Activated T-helper 1 cell treated with Interleukin-2 at 50 U/mL for 16 hours (primary cell): Measurements from ENCODE around the gene C11orf68.
A peak's percentile ranks its signal among the peaks of the same experiment; 100 is the strongest.

Experiments
- DNase-seq: peaks from one replicate; pipeline ENCODE4 v3.0.0-alpha.2; 2020; ENCODE audit warnings: low read depth

The C11orf68 gene

GRCh38 chr11:65944191-65944590 is 25.3 kb upstream of the C11orf68 start:
- no peak for DNase-seq

DNA sequence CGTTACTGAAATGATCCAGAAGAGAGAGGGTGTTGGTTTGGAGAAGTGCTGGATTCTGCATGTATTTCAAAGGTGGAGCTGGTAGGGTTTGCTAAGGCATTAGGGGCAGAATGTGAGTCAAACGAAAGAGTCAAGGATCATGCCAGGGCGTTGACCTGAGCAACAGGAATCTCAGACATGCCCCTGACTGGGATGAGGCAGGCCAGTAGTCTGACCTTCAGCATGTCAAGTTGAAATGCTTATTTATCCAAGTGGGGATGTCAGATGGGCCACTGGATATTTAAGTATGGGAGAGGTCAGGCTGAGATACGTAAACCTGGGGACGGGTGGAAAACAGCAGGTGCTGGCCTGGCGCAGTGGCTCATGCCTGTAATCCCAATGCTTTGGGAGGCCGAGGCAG is 23.7 kb upstream of the C11orf68 start:
- DNase-seq, result no peak

DNA sequence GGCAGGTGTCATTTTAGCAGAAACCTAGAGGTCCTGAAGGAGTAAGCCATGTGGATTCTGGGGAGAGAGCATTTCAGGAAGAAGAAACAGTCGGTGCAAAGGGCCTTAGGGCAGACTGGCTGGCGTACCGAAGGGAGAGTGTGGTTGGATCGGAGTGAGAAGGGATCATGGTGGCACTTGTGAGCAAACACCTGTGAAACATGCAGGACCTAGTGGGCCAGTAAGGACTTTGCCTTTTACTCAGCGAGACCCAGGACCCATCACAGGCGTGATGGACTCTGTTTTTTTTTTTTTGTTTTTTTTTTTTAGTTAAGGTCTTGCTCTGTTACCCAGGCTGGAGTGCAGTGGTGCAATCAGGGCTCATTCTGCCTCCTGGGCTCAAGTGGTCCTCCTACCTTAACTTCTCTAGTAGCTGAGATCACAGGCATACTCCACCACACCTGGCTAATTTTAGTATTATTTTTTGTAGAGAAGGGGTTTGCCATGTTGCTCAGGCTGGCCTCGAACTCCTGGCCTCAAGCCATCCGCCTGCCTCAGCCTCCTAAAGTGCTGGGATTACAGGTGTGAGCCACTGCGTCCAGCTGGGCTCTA is 23.0 kb upstream of the C11orf68 start:
- DNase-seq, result no peak

DNA sequence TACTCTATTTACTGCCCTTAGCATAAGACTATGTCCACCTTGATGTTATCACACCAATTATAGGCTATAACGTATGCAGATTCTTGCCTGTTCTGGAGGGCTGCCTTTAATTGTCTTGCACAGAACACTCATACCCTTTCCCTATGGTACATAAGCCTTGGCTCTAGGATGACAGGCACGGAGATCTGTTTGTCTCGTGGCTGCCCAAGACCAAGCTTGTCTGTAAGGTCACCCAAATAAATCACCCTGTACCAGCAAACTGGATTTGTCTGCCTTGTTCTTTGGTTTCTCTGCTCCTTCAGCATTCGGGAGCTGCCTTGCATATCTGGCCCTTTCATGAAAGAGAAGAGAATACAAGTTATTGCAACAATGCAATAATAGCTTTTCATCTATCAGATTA is 18.9 kb upstream of the C11orf68 start:
- DNase-seq, result no peak

GRCh38 chr11:65934014-65934413 is 15.2 kb upstream of the C11orf68 start:
- no peak for DNase-seq

DNA sequence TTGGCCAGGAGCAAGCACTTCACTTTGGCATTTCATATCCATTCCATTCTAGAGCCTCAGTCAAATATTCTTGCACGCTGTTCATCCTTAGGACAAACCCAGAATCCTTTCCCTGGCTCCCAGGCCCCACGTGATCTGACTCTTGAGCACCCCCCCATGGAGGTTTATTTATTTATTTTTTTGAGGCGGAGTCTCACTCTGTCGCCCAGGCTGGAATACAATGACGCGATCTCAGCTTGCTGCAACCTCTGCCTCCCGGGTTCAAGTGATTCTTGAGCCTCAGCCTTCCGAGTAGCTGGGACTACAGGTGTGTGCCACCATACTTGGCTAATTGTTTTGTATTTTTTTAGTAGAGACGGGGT is 13.7 kb upstream of the C11orf68 start:
- no peak for DNase-seq

- DNase-seq, result no peak
Observed at GRCh38 chr11:65931773-65932557, 13.1 kb upstream of the C11orf68 start.

- DNase-seq, result no peak
Observed at GRCh38 chr11:65928667-65929066, 9.8 kb upstream of the C11orf68 start.

DNA sequence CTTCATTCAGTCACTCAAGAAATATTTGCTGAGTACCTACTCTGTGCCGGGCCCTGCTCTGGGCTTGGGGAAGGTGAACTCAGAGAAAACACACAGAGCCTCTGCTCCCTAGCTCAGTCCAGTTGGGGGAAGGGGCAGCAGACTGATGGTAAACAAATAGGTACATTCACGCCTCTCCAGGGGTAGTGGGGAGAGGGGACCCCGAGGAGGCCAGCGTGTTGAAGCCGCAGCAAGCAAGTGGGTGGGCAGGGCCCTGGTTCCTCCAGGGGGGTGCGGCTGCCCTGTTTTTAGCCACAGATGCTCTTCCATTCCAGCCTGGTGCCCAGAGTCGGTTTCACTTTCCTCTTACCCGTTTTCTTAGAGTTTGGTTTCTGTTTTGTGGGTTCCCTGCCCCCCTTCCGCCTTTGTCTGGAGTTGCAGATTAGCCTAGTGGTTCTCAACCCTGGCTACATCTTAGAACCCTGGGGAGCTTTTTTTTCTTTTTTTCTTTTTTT is 9.1 kb upstream of the C11orf68 start:
- DNase-seq, result peak; percentile 59

DNA sequence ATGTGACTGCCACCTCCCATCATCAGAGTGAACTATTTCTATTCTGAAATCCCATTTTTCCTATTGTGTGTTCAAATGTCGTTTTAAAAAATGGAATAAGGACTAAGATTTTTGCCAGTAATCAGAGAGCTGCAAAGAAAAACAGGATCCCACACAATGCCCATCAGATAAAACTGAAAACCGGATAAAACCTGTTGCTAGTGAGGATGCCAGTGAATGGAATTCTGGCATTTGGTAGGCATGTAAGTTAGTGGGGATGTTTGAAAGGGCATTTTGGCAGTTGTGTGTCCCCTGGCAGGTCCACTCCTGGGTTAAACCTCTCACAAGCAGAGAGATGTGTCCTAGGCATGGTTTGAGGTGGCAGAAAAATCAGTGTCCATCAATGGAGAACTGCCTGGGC is 6.5 kb upstream of the C11orf68 start:
- no peak for DNase-seq

DNA sequence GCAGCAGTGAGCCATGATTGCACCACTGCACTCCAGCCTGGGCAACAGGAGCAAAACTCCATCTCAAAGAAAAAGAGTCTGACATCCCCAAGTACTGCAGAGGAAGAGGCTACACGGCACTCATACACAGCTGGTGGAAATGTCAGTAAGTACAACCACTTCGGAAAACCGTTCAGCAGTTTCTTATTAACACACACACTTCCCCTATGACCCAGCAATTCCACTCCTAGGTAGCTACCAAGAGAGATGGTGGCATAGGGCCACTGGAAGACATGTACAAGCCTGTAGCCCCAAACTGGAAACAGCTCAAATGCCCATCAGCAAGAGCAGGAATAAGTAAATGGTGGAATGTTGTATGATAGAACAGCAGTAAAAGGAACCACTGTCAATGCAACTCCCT is 3.7 kb upstream of the C11orf68 start:
- no peak for DNase-seq

GRCh38 chr11:65921876-65922275 is 3.0 kb upstream of the C11orf68 start:
- DNase-seq, result no peak

DNA sequence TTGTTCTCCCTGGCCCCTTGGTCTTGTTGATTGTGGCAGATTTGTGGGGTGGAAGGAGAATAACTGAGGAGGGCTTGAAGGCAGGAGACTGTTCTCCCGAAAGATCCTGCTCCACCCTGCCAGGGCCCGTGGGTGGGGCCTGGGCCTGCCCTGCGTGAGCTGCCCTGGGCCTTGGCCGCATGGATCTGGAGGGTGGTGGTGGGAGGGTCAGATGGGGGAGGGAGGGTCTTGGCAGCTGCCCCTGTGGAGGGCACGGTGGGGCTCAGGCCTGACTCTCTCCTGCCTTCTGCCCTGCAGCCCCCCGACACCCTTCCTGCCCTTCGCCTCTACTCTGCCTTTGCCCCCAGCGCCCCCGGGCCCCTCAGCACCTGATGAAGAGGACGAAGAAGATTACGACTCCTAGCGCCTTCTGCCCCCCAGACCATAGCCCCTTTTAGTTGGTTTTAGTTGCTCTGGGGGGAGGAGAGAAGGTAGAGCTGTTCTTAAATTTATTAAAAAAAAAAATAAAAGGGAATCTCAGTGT is 2.2 kb upstream of the C11orf68 start:
- DNase-seq, result no peak

GRCh38 chr11:65920372-65920802 is 1.5 kb upstream of the C11orf68 start:
- DNase-seq, result no peak

GRCh38 chr11:65919573-65920371 is 910 bp upstream of the C11orf68 start:
- peak; percentile 49 for DNase-seq

DNA sequence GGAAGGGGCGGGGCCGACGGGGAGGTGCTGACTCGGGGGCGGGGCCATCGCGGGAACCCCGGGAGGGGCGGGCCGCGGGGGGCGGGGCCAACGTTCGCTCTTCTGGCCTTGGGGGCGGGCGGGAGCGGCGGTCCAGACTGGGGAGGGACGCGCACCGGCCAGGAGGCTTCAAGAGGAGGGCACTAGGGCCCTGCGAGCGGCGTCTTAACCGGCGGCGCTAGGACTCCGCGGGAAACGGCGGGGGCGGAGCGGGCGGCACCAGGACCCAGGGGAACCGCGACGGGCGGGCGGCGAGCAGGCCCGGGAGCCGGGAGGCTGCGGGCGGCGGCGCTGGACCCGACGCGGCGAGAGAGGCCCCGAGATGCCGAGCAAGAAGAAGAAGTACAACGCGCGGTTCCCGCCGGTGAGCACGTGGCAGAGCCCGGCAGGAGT is 295 bp upstream of the C11orf68 start, which contains the start of gene DRAP1:
TSS of gene DRAP1 (plus strand) at position 286 of the 432 bp plus-strand sequence. CDS start at position 362, 76 bp downstream.
- peak; percentile 100 for DNase-seq

- no peak for DNase-seq
Observed at GRCh38 chr11:65917434-65918210, 1.2 kb downstream of the C11orf68 start.

DNA sequence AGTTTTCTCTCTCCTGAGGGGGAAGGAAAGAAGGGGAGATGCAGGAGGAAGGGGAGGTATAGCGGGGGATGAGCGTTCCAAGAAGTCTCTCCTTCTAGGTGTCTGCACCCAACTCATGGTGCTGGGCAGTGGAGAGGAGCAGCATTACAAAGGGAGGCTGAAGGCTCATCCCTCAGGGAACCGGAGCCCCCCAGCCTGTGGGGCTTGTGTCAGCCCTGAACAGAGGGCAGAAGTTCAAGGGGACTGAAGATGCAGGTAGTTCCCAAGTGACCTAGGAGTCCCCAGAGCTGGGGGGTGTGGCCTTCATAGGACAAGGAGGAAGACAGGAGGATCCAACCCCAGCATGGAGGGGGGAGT is 1.8 kb downstream of the C11orf68 start:
- no peak for DNase-seq

DNA sequence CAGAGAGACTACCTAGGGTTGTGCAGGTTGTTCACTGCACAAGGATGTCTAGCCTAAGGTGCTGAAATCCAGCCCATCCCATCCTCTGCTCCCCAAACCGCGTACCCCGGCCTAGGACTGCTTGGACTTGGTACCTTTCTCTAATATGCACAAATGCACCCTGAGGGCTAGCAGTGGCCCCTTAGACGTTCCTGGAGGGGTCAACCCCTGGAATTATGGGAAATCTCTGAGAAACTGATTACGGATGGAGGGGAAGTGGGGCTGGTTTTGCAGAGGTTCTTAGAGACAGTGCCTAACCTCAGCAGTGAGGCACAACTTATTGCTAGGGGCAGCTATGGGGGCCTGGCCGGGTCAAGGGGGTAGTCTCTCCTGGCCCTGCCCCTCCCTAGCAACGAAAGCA is 2.5 kb downstream of the C11orf68 start:
- no peak for DNase-seq

DNA sequence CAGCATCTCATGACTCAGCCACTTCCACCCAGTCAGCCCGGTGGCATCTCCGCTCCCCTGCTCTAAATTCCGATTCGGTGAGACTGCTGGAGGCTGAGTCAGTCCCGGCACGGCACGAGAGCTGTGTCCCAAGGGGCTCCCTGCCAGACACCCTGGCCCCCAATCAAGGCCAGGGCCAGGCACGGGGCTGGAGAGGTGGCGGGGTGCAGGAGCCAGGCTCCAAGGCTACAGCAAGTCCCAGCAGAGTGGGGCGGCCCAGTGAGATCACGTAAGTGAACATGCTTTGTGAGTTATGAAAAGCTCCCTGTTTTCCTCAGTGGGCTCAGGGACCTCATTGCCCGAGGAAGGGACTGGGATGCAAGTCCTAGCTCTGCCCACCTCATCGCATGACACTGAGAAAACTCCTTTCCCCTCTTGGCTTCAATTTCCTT is 3.0 kb downstream of the C11orf68 start:
- no peak for DNase-seq

GRCh38 chr11:65915101-65915820 is 3.6 kb downstream of the C11orf68 start:
- DNase-seq, result no peak
